PC-3 (cell line): ENCODE measurements around the gene TACSTD2. TPM values are rescaled to one million over a fixed set of nuclear protein-coding genes. Genes with fewer than 3 reads are reported as not detected.
A peak's percentile ranks its signal among the peaks of the same experiment; 100 is the strongest.
"Not testable (repeated sequence)": the region's sequence is repeated elsewhere in the genome, so short reads cannot be mapped to it uniquely, and the experiment has no call there.

ENCODE experiments used
- ATAC-seq: fragments of 200-7000 bp; cut with Tn5 transposase; 2 replicates; pipeline ENCODE4 v1.9.1; 2020; ENCODE audit warnings: mild to moderate bottlenecking, moderate library complexity
- BruUV-seq: library from RNA; stranded (reverse); fragments of 400-500 nt; replicated peaks from 2 replicates; lab custom pipeline; 2021; lab: Mats Ljungman, UMichigan
- CTCF ChIA-PET: fragments of 300-600 bp; sonication (Branson Sonifier 250); formaldehyde crosslinking; loops from one replicate; lab custom pipeline; 2022; ENCODE audit warnings: antibody characterized with exemption; lab: Charles Lee
- POLR2A ChIA-PET: fragments of 300-600 bp; sonication (Branson Sonifier 250); formaldehyde crosslinking; loops from one replicate; lab custom pipeline; 2022; ENCODE audit warnings: antibody characterized with exemption; ENCODE audit not compliant: unreplicated experiment; lab: Charles Lee
- DNase-seq: peaks from one replicate; pipeline ENCODE4 v3.0.0-alpha.2; 2015
- H2AFZ ChIP-seq: fragments of 300-600 bp; sonication (generic); 2 replicates; pipeline ENCODE4 v1.6.0; 2016; ENCODE audit warnings: antibody characterized with exemption, low read length
- H3F3A ChIP-seq: fragments of 300-600 bp; sonication (generic); one replicate; pipeline ENCODE4 v1.6.0; 2017; ENCODE audit warnings: antibody characterized with exemption, low read length, control low read depth, mild to moderate bottlenecking; ENCODE audit not compliant: unreplicated experiment
- H3K27ac ChIP-seq: fragments of 300-600 bp; sonication (generic); 2 replicates; pipeline ENCODE4 v1.5.1; 2016; ENCODE audit warnings: mild to moderate bottlenecking, low read length
- H3K27me3 ChIP-seq: fragments of 300-600 bp; sonication (generic); 2 replicates; pipeline ENCODE4 v1.6.1; 2016; ENCODE audit warnings: low read length, mixed read lengths
- H3K36me3 ChIP-seq: fragments of 300-600 bp; sonication (generic); 2 replicates; pipeline ENCODE4 v1.6.1; 2016; ENCODE audit warnings: low read depth, mixed run types, low read length, mixed read lengths
- H3K4me1 ChIP-seq: fragments of 300-600 bp; sonication (generic); 2 replicates; pipeline ENCODE4 v1.5.1; 2016; ENCODE audit warnings: low read length; ENCODE audit not compliant: insufficient read depth
- H3K4me2 ChIP-seq: fragments of 300-600 bp; sonication (generic); 2 replicates; pipeline ENCODE4 v1.6.0; 2016; ENCODE audit warnings: low read length
- H3K4me3 ChIP-seq: fragments of 300-600 bp; sonication (generic); 2 replicates; pipeline ENCODE4 v1.5.1; 2016; ENCODE audit warnings: mild to moderate bottlenecking, low read length, mixed read lengths
- H3K79me2 ChIP-seq: fragments of 300-600 bp; sonication (generic); 2 replicates; pipeline ENCODE4 v1.6.1; 2017; ENCODE audit warnings: low read length, mixed read lengths
- H3K9ac ChIP-seq: fragments of 300-600 bp; sonication (generic); 2 replicates; pipeline ENCODE4 v1.6.0; 2016; ENCODE audit warnings: mild to moderate bottlenecking, low read length
- H3K9me2 ChIP-seq: fragments of 300-600 bp; sonication (generic); replicated peaks from 2 replicates; pipeline ENCODE4 v1.6.1; 2016; ENCODE audit warnings: mixed run types, low read length, mixed read lengths
- H3K9me3 ChIP-seq: fragments of 300-600 bp; sonication (generic); 2 replicates; pipeline ENCODE4 v1.6.1; 2016; ENCODE audit warnings: low read length, mixed read lengths
- H4K20me1 ChIP-seq: fragments of 300-600 bp; sonication (generic); 2 replicates; pipeline ENCODE4 v1.6.1; 2016; ENCODE audit warnings: low read length, mixed read lengths
- CTCF ChIP-seq: fragments of 300-600 bp; sonication (generic); conservative IDR thresholded peaks from 2 replicates; pipeline ENCODE4 v1.5.1; 2017; ENCODE audit warnings: antibody characterized with exemption, low read depth, mild to moderate bottlenecking, low read length
- EZH2 ChIP-seq: fragments of 300-600 bp; sonication (generic); IDR thresholded peaks from one replicate; pipeline ENCODE4 v1.6.1; 2017; ENCODE audit warnings: antibody characterized with exemption, mild to moderate bottlenecking, low read length; ENCODE audit not compliant: unreplicated experiment
- EZH2phosphoT487 ChIP-seq: fragments of 300-600 bp; sonication (generic); IDR thresholded peaks from 2 replicates; pipeline ENCODE4 v1.6.1; 2018; ENCODE audit warnings: mild to moderate bottlenecking, antibody characterized with exemption, low read length, borderline replicate concordance
- intact Hi-C: fragments of 100-400 bp; cut with micrococcal nuclease; formaldehyde crosslinking; loops from 2 replicates; pipeline ENCODE4 v1.9.0; 2023
- total RNA-seq: library from RNA; depleted of rRNA; stranded (reverse); fragments of >200 nt; gene quantifications from 2 replicates; pipeline ENCODE4 v1.2.3, GENCODE V29; 2014

The TACSTD2 gene
- total RNA-seq, 1 experiment from 2014 or later: 94.2 TPM

- ATAC-seq (no peak), DNase-seq (peak; percentile 26)
- TF ChIP-seq CTCF: no peak
- no peak for TF ChIP-seq EZH2
- no peak for TF ChIP-seq EZH2phosphoT487
- peak overlapping the region; percentile 57 for H3K9ac ChIP-seq
- POLR2A ChIA-PET: no interaction called here
- H3K4me2 ChIP-seq: peak overlapping the region; percentile 74
- no peaks in the 10 kb centered on the region for H3K9me3 ChIP-seq
- H4K20me1 ChIP-seq: no peaks in the 10 kb centered on the region
- intact Hi-C loops: no loop called here
- peak overlapping the region; percentile 45; the same call in 1 of the 2 replicates for H3K4me3 ChIP-seq
- CTCF ChIA-PET: no interaction called here
- H2AFZ ChIP-seq: no peak overlapping the region
- peaks cover 62% of the 10 kb centered on the region for H3K79me2 ChIP-seq
- no peaks in the 10 kb centered on the region for H3K36me3 ChIP-seq
- no peaks in the 10 kb centered on the region for H3K27me3 ChIP-seq
- no TSS peak for BruUV-seq
- peaks cover 39% of the 10 kb centered on the region for H3K4me1 ChIP-seq
- H3F3A ChIP-seq: peaks cover 5% of the 10 kb centered on the region
- no peaks in the 10 kb centered on the region for H3K9me2 ChIP-seq
- H3K27ac ChIP-seq: peak overlapping the region; percentile 94
Measured at GRCh38 chr1:58583496-58583895, 6.4 kb upstream of the TACSTD2 start.

- H3K9me2 ChIP-seq, H3K9me3 ChIP-seq, H3K9ac ChIP-seq, H4K20me1 ChIP-seq, POLR2A ChIA-PET, H3K27me3 ChIP-seq, H2AFZ ChIP-seq, CTCF ChIA-PET, DNase-seq, H3K27ac ChIP-seq, H3F3A ChIP-seq, H3K4me3 ChIP-seq, ATAC-seq, H3K36me3 ChIP-seq, BruUV-seq, H3K4me2 ChIP-seq, intact Hi-C loops: not testable (repeated sequence)
- H3K79me2 ChIP-seq: peaks cover 65% of the 10 kb centered on the region
- H3K4me1 ChIP-seq: peaks cover 50% of the 10 kb centered on the region
Measured at GRCh38 chr1:58582143-58582542, 5.1 kb upstream of the TACSTD2 start.

GRCh38 chr1:58581641-58582040 is 4.6 kb upstream of the TACSTD2 start:
- intact Hi-C loops: no loop called here
- H3K27ac ChIP-seq: no peak overlapping the region
- no peak for ATAC-seq
- no peak for DNase-seq
- H3K79me2 ChIP-seq: peaks cover 65% of the 10 kb centered on the region
- no peak overlapping the region for H3K4me3 ChIP-seq
- TF ChIP-seq CTCF: no peak
- no peak for TF ChIP-seq EZH2phosphoT487
- TF ChIP-seq EZH2: no peak
- peaks cover 50% of the 10 kb centered on the region for H3K4me1 ChIP-seq
- H4K20me1 ChIP-seq: peaks cover under 1% of the 10 kb centered on the region; the same call in 1 of the 2 replicates
- H2AFZ ChIP-seq: no peak overlapping the region
- H3K9ac ChIP-seq: no peak overlapping the region
- H3K27me3 ChIP-seq: no peaks in the 10 kb centered on the region
- CTCF ChIA-PET: no interaction called here
- no peaks in the 10 kb centered on the region for H3K9me3 ChIP-seq
- H3K9me2 ChIP-seq: no peaks in the 10 kb centered on the region
- H3K4me2 ChIP-seq: no peak overlapping the region
- H3F3A ChIP-seq: peaks cover 5% of the 10 kb centered on the region
- POLR2A ChIA-PET: no interaction called here
- BruUV-seq: no TSS peak
- H3K36me3 ChIP-seq: no peaks in the 10 kb centered on the region
